ENCODE measurements around the gene FLYWCH2. TPM values are rescaled to one million over a fixed set of nuclear protein-coding genes. Genes with fewer than 3 reads are reported as not detected.
"Not testable (repeated sequence)": the region's sequence is repeated elsewhere in the genome, so short reads cannot be mapped to it uniquely, and the experiment has no call there.

FLYWCH2 gene
- total RNA-seq, 2 donors from 2014 or later = 26.4 to 29.1 TPM

DNA sequence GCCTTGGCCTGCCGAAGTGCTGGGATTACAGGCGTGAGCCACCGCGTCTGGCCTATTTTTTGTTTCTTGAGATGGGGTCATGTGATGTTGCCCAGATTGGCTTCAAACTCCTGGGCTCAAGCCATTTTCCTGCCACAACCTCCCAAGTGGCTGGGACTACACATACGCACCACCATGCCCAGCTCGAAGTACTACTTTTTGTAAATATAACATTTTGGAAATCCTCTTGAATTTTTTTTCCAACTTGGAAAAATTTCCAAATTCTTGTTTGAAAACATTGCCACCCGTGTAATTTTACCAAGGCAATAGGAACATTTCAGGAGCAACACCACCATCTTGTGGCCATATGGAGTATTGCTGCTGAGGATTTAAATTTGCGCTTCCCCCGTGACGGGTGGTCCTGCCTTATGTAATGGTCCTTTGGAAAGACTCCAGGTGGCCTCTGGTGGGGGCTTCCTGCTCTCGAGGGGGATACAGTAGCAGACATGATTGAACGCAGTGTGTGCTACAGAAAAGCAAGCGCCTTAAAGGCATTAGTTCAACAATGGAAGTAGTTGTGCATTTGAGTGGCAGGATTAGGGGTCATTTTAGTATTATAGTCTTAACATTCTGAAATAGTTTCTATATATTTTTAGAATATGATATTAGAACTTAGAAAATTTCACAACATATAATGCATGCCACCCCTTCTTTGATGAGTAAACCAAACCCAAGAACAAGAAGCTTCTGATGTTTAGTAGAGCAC is 36.7 kb downstream of the FLYWCH2 start:
- Mint-ChIP-seq H3K27me3 (ENCODE audit: low read depth) (no peaks in the 10 kb centered on the region), H3K36me3 (ENCODE audit: insufficient read depth in 2 of 2) (peaks cover 0 to 8% of the 10 kb centered on the region in 2 donors), H3K4me1 (ENCODE audit: low read depth) (peaks cover 19% of the 10 kb centered on the region), H3K27ac (no peak overlapping the region), H3K4me3 (no peak overlapping the region), H3K9me3 (no peaks in the 10 kb centered on the region)
- ATAC-seq (replicated peaks in 1 of 2) (peak in 1 of 2 donors; percentile 36), DNase-seq (peak; percentile 48 to 69)

DNA sequence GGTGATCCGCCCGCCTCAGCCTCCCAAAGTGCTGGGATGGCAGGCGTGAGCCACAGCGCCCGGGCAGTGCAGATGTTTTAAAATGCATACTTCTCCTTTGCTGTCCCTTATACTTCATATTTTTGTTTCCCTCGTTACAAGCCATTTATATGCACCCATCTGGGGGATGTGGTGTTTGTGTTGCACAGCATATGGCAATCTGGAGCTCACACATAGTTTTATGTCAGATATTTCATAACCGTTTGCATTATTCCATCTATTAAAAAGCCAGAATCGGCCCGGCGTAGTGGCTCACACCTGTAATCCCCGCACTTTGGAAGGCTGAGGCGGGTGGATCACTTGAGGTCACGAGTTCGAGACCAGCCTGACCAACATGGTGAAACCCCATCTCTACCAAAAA is 40.5 kb downstream of the FLYWCH2 start:
- H3K9me3 Mint-ChIP-seq = no peaks in the 10 kb centered on the region
- no peak for ATAC-seq (replicated peaks in 1 of 2)

DNA sequence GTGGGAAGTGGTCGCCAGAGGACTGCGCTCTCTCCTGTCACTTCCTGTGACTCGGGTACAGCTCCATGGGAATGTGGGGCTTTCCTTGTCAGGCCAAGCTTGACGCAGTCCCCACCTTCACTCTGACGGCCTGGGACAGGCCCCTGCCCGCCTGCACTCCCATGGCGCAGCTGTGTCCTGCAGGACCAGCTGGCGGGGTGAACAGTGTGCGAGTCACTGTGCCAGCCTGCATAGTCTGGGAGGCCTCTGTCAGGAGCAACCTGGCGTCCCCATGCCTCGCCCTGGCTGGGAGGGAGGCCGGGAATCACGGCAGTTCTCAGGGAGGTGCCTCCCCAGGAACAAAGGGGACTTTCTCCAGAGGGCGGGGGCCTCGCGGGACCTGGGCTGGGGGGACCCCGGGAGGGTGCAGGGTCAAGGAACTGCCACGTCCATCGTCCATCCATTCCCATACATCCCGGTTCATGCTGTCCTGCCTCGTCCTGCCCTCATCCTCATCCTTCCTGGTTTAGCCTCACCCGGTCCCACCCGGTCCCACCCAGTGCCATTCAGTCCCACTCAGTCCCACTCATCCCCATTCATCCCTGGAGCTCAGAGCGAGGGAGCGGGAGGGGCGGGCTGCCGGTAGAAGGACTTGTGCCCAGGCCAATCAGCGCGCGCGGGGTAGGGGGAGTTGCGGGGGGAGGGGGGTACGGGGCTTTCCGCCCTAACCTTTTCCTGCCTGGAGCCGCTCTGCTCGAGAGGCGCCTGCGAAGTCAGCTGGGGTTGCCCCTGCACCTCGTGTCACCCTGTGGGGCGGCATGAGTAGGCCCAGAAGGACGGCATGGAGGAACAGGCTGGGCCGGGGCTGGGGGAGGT is 42.1 kb downstream of the FLYWCH2 start:
- H3K27me3 Mint-ChIP-seq (ENCODE audit: low read depth) = no peaks in the 10 kb centered on the region
- H3K27ac Mint-ChIP-seq = no peak overlapping the region
- H3K4me1 Mint-ChIP-seq (ENCODE audit: low read depth) = peaks cover 10% of the 10 kb centered on the region
- no peak for ATAC-seq (replicated peaks in 1 of 2)
- no peak overlapping the region for H3K4me3 Mint-ChIP-seq
- no peak for DNase-seq
- H3K9me3 Mint-ChIP-seq = no peaks in the 10 kb centered on the region
- peaks cover 0 to 3% of the 10 kb centered on the region in 2 donors for H3K36me3 Mint-ChIP-seq (ENCODE audit: insufficient read depth in 2 of 2)

More for the DNA sequence above, 40.5 kb downstream of the FLYWCH2 start:
- H3K36me3 Mint-ChIP-seq (ENCODE audit: insufficient read depth in 2 of 2) = peaks cover 0 to 8% of the 10 kb centered on the region in 2 donors
- no peak overlapping the region for H3K4me3 Mint-ChIP-seq
- H3K27ac Mint-ChIP-seq = no peak overlapping the region
- no peak for DNase-seq
- H3K4me1 Mint-ChIP-seq (ENCODE audit: low read depth) = peaks cover 17% of the 10 kb centered on the region
- no peaks in the 10 kb centered on the region for H3K27me3 Mint-ChIP-seq (ENCODE audit: low read depth)

DNA sequence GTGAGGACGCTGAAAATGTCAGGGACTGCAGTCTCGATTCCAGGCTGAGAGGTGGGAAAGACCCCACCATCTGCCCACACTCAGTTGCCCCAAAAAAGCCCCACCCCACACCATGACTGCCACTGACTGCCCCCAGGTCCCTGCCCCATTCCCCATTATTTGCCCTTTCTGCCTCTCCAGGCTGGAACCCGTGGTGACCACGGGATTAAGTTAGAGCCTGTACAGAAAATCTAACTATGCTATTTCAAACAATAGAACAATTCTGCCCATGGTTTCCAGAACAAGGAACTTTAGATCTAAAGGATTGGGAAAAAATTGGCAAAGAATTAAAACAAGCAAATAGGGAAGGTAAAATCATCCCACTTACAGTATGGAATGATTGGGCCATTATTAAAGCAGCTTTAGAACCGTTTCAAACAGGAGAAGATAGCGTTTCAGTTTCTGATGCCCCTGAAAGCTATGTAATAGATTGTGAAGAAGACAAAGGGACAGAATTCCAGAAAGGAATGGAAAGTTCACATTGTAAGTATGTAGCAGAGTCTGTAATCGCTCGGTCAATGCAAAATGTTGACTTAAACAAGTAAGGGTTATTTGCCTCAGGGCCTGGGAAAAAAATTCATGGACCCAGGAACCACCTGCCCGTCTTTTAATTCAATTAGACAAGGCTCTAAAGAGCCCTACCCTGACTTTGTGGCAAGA is 43.1 kb downstream of the FLYWCH2 start:
- ATAC-seq (replicated peaks in 1 of 2) (no peak), DNase-seq (no peak)
- Mint-ChIP-seq H3K27ac (no peak overlapping the region), H3K4me1 (ENCODE audit: low read depth) (peaks cover 10% of the 10 kb centered on the region), H3K9me3 (no peaks in the 10 kb centered on the region), H3K36me3 (ENCODE audit: insufficient read depth in 2 of 2) (peaks cover 0 to 3% of the 10 kb centered on the region in 2 donors), H3K4me3 (no peak overlapping the region), H3K27me3 (ENCODE audit: low read depth) (no peaks in the 10 kb centered on the region)

DNA sequence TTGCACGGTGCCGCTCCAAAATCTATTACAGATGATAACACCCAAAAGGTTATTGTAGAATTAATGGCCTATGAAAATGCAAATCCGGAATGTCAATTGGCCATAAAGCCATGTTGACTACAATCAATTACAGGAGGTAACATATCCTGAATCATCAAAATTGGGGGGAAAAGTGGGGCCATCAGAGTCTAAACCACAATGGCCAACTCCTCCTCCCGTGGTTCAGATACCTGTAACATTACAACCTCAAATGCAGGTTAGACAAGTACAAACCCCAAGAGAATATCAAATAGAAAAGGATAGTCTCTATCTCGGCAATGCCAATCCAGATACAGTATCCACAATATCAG is 43.6 kb downstream of the FLYWCH2 start:
- Mint-ChIP-seq H3K27ac (no peak overlapping the region), H3K9me3 (no peaks in the 10 kb centered on the region), H3K4me1 (ENCODE audit: low read depth) (peaks cover 10% of the 10 kb centered on the region), H3K4me3 (peak overlapping the region in 1 of 2 donors; percentile 36), H3K27me3 (ENCODE audit: low read depth) (no peaks in the 10 kb centered on the region), H3K36me3 (ENCODE audit: insufficient read depth in 2 of 2) (peaks cover 0 to 3% of the 10 kb centered on the region in 2 donors)
- no peak for DNase-seq
- no peak for ATAC-seq (replicated peaks in 1 of 2)

DNA sequence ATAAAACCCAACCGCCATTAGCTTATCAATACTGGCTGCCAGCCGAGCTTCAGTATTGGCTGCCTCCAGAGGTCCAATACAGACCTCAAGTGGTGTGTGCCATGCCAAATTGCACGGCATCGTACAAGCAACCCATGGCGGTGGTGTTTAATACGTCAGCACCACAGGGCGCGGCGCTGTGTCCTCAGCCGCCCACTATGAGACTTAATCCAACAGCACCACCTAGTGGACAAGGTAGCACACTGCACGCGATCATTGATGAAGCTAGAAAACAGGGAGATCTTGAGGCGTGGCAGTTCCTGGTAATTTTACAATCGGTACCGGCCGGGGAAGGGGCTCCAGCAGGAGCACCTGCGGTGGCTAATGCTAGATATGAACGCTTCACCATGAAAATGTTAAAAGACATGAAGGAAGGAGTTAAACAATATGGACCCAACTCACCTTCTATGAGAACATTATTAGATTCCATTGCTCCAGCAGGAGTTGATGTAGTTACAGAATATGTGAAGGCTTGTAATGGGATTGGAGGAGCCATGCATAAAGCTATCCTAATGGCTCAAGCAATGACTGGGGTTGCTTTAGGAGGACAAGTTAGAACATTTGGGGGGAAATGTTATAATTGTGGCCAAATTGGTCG is 44.1 kb downstream of the FLYWCH2 start:
- peak overlapping the region in 1 of 2 donors; percentile 36 for H3K4me3 Mint-ChIP-seq
- H3K27me3 Mint-ChIP-seq (ENCODE audit: low read depth) = no peaks in the 10 kb centered on the region

DNA sequence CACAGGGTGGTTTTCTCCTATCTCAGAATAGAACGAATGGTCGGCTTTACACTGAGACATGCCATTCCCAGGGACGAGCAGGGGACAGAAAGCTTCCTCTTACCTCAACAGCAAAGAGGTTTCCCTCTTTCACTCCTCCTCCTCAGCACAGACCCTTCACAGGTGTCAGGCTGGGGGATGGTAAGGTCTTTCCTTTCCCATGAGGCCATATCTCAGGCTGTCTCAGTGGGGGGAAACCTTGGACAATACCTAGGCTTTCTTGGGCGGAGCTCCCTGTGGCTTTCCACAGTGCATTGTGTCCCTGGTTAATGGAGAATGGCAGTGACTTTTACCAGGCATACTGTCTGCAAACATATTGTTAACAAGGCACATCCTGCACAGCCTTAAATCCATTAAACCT is 45.1 kb downstream of the FLYWCH2 start:
- not testable (repeated sequence) for ATAC-seq (replicated peaks in 1 of 2); H3K36me3 Mint-ChIP-seq (ENCODE audit: insufficient read depth in 2 of 2); H3K4me3 Mint-ChIP-seq; H3K9me3 Mint-ChIP-seq; H3K27me3 Mint-ChIP-seq (ENCODE audit: low read depth); DNase-seq; H3K27ac Mint-ChIP-seq; H3K4me1 Mint-ChIP-seq (ENCODE audit: low read depth)

More for the DNA sequence above, 44.1 kb downstream of the FLYWCH2 start:
- Mint-ChIP-seq H3K27ac (no peak overlapping the region), H3K4me1 (ENCODE audit: low read depth) (peaks cover 10% of the 10 kb centered on the region), H3K36me3 (ENCODE audit: insufficient read depth in 2 of 2) (peaks cover 0 to 3% of the 10 kb centered on the region in 2 donors), H3K9me3 (no peaks in the 10 kb centered on the region)
- peak; percentile 99 for ATAC-seq (replicated peaks in 1 of 2)
- peak; percentile 86 to 88 for DNase-seq

DNA sequence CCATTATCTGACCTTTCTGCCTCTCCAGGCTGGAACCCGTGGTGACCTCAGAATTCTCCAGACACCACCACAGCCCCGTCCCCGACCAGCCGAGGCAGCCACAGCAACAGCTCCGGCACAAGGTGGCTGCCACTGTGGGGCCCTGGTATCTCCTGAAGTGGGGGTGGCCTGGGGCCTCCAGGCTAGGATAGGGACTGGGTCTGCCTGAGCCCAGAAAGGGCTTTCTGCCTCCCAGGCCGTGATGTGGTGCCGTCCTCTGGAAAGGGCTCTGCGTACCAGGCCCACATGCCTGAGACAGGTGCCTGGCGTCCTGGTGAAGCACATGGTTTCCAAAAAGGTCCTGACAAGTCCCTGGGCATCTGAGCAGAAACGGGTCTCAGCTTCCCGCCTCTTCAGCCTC is 45.8 kb downstream of the FLYWCH2 start:
- H3K9me3 Mint-ChIP-seq = no peaks in the 10 kb centered on the region
- DNase-seq = no peak
- no peak overlapping the region for H3K4me3 Mint-ChIP-seq
- ATAC-seq (replicated peaks in 1 of 2) = no peak
- no peaks in the 10 kb centered on the region for H3K27me3 Mint-ChIP-seq (ENCODE audit: low read depth)
- H3K36me3 Mint-ChIP-seq (ENCODE audit: insufficient read depth in 2 of 2) = no peaks in the 10 kb centered on the region
- no peak overlapping the region for H3K27ac Mint-ChIP-seq
- H3K4me1 Mint-ChIP-seq (ENCODE audit: low read depth) = peaks cover 10% of the 10 kb centered on the region

DNA sequence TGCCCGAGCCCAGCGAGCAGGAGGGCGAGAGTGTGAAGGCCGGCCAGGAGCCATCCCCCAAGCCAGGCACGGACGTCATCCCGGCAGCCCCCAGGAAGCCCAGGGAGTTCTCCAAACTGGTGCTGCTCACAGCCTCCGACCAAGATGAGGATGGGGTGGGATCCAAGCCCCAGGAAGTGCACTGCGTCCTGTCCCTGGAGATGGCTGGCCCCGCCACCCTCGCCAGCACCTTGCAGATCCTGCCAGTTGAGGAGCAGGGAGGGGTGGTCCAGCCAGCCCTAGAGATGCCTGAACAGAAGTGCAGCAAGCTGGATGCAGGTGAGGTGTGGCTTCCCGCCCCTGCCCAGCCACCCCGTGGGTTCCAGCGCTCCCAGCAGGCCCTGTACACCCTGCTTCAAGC is 46.7 kb downstream of the FLYWCH2 start:
- Mint-ChIP-seq H3K27ac (no peak overlapping the region), H3K4me1 (ENCODE audit: low read depth) (peaks cover 10% of the 10 kb centered on the region), H3K36me3 (ENCODE audit: insufficient read depth in 2 of 2) (peaks cover 0 to 2% of the 10 kb centered on the region in 2 donors), H3K4me3 (no peak overlapping the region), H3K9me3 (no peaks in the 10 kb centered on the region), H3K27me3 (ENCODE audit: low read depth) (no peaks in the 10 kb centered on the region)
- DNase-seq (no peak), ATAC-seq (replicated peaks in 1 of 2) (no peak)

DNA sequence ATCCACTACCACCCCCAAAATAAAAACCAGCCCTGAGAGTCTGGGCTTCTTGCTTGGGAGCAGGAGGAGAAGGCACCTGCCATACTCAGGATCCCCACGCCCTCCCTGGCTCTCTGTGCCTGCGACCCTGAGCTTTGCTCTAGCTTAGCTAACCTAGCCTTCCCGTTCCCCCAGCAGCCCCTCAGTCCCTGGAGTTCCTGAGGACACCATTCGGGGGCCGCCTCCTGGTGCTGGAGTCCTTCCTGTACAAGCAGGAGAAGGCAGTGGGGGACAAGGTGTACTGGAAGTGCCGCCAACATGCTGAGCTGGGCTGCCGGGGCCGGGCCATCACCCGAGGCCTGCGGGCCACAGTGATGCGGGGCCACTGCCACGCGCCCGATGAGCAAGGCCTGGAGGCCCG is 47.2 kb downstream of the FLYWCH2 start:
- no peak overlapping the region for H3K27ac Mint-ChIP-seq
- ATAC-seq (replicated peaks in 1 of 2) = no peak
- no peak for DNase-seq
- H3K9me3 Mint-ChIP-seq = no peaks in the 10 kb centered on the region
- H3K36me3 Mint-ChIP-seq (ENCODE audit: insufficient read depth in 2 of 2) = peaks cover 0 to 2% of the 10 kb centered on the region in 2 donors
- no peaks in the 10 kb centered on the region for H3K27me3 Mint-ChIP-seq (ENCODE audit: low read depth)
- no peak overlapping the region for H3K4me3 Mint-ChIP-seq
- peaks cover 10% of the 10 kb centered on the region for H3K4me1 Mint-ChIP-seq (ENCODE audit: low read depth)

DNA sequence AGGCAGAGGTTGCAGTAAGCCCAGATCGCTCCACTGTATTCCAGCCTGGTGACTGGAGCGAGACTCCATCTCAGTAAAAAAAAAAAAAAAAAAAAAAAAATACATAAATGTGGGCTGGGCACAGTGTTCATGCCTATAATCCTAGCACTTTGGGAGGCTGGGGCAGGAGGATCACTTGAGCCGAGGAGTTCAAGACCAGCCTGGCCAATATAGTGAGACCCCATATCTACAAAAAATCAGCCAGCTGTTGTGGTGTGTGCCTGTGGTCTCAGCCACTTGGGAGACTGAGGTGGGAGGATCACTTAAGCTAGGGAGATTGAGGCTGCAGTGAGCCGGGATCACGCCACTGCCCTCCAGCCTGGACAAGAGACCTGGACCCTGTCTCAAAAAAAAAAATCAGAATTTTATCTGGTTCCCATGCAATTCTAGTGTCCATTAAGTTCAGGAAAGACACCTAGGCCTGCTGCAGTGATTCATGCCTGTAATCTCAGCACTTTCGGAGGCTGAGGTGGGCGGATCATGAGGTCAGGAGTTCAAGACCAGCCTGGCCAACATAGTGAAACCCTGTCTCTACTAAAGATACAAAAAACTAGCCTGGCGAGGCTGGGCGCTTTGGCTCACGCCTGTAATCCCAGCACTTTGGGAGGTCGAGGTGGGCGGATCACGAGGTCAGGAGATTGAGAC is 48.4 kb downstream of the FLYWCH2 start:
- not testable (repeated sequence) for H3K4me3 Mint-ChIP-seq; H3K9me3 Mint-ChIP-seq; H3K4me1 Mint-ChIP-seq (ENCODE audit: low read depth); ATAC-seq (replicated peaks in 1 of 2); H3K27me3 Mint-ChIP-seq (ENCODE audit: low read depth); H3K36me3 Mint-ChIP-seq (ENCODE audit: insufficient read depth in 2 of 2); DNase-seq; H3K27ac Mint-ChIP-seq

DNA sequence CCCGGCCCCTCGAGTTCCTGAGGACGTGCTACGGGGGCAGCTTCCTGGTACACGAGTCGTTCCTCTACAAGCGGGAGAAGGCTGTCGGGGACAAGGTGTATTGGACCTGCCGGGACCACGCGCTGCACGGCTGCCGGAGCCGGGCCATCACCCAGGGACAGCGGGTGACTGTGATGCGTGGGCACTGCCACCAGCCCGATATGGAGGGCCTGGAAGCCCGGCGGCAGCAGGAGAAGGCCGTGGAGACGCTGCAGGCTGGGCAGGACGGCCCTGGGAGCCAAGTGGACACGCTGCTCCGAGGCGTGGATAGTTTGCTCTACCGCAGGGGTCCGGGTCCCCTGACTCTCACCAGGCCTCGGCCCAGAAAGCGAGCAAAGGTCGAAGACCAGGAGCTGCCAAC is 50.1 kb downstream of the FLYWCH2 start:
- DNase-seq (no peak), ATAC-seq (replicated peaks in 1 of 2) (no peak)
- no peaks in the 10 kb centered on the region for H3K9me3 Mint-ChIP-seq
- H3K4me1 Mint-ChIP-seq (ENCODE audit: low read depth) = no peaks in the 10 kb centered on the region
- H3K4me3 Mint-ChIP-seq = no peak overlapping the region
- no peak overlapping the region for H3K27ac Mint-ChIP-seq
- H3K36me3 Mint-ChIP-seq (ENCODE audit: insufficient read depth in 2 of 2) = peaks cover 0 to 2% of the 10 kb centered on the region in 2 donors
- H3K27me3 Mint-ChIP-seq (ENCODE audit: low read depth) = no peaks in the 10 kb centered on the region

All from activated T-cell treated with anti-CD3 and anti-CD28 coated beads, Interleukin-2, amount 50 U/mL, for 72 hours (primary cell).